Colon (tissue), 2 donors: ENCODE results near the gene SPDYE17.
"Not testable (repeated sequence)": the region's sequence is repeated elsewhere in the genome, so short reads cannot be mapped to it uniquely, and the experiment has no call there.

Experiments used
- FAIRE-seq: peaks from 2 replicates; lab custom pipeline; 2012; peaks lifted over from hg19 to GRCh38; lab: Jason Lieb, UNC
- donor health status: control.
- donor health status: control.

The SPDYE17 gene

GRCh38 chr7:76998764-76999450 is 33.3 kb downstream of the SPDYE17 start:
- FAIRE-seq: not testable (repeated sequence)

- FAIRE-seq: no peak
These were observed 33.9 kb downstream of the SPDYE17 start for GRCh38 chr7:76998285-76998589.

GRCh38 chr7:76997381-76998284 is 34.5 kb downstream of the SPDYE17 start:
- FAIRE-seq: no peak

DNA sequence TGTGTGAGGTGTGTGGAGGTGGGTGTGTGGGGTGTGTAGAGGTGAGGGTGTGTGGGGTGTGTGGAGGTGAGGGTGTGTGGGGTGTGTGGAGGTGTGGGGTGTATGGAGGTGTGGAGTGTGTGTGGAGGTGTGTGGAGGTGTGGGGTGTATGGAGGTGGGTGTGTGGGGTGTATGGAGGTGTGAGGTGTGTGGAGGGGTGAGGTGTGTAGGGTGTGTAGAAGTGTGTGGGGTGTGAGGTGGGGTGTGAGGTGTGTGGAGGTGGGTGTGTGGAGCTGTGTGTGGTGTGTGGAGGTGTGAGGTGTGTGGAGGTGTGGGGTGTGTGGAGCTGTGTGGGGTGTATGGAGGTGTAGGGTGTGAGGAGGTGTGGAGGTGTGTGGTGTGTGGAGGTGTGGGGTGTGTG is 35.2 kb downstream of the SPDYE17 start:
- not testable (repeated sequence) for FAIRE-seq

- FAIRE-seq: not testable (repeated sequence)
These were observed 37.9 kb downstream of the SPDYE17 start for GRCh38 chr7:76994286-76994685.

DNA sequence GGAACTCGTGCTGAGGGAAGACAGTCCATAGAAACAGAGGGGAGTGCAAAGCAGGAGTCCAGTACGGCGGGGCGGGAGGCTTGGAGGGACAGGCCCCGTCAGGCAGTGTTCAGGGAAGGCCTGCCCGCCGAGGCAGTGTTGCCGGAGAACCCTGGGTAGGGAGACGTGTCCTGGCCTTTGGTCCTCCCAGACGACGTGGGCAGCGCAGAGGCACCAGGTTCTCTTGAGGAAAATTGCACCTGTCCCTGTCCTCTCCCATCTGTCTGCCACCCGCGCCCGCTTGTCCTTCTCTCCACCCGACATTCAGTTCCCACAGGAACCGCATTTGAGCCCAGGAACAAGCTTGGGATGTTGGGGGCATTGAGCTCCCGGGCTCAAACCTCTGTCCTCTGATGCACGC is 38.3 kb downstream of the SPDYE17 start:
- FAIRE-seq: not testable (repeated sequence)

GRCh38 chr7:76992871-76993270 is 39.3 kb downstream of the SPDYE17 start:
- FAIRE-seq: not testable (repeated sequence)

DNA sequence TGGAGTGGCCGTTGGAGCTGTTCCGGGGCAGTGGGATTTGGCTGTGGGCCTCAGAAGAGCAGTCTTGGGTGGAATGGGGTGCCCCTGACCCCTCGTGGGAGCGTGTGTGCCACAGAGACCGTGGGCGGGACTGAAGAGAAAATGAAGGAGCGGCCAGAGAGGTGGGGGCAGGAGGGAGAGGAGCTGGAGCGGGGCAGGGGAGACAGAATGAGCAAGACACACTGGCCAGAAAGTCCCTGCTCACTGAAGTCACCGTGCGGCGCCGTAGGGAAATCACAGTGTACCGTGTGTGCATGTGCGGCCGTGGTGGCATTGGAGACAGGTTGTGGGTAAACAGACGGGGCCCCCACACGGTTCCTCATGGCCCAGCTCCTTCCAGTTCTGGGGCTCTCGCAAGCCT is 40.0 kb downstream of the SPDYE17 start:
- not testable (repeated sequence) for FAIRE-seq

GRCh38 chr7:76990202-76990601 is 42.0 kb downstream of the SPDYE17 start:
- not testable (repeated sequence) for FAIRE-seq

DNA sequence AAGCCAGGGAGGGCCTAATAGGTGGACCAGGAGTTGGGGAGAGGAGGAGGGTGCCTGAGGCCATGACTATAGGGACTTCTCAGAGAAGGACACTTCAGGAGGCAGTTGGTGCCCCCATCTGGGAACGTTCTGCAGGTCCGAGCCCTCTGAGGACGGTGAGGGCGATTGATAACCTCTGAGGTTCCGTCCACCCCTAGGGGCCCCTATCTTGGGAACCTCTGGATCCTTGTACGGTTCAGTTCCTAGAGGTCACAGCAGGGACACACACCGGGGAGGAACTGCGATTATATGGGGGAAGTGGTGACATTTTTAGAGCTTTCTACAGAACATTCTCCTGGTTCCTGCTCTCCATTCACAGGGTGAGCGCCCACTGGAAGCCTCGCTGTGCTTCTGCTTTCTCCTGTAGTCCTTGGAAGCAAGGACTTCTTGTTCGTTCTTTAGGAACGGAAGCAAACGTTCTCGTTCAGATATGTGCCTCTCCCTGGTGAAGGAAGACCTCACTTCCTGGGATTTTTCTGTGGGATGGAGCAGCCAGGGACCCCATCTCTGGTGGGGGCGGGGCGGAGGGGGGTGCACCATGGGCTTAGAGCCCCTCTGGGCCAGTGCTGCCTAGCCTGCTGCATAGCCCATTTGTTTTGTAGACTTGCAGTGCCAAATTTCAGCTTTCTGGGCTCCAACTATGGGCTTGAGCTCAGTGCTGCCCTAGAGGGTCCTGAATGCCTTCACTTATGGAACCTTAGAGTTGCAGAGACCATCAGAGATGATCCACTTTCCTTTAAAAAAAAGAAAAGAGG is 46.0 kb downstream of the SPDYE17 start:
- not testable (repeated sequence) for FAIRE-seq

GRCh38 chr7:76984784-76985136 is 47.4 kb downstream of the SPDYE17 start:
- FAIRE-seq: not testable (repeated sequence)

- not testable (repeated sequence) for FAIRE-seq
These were observed 48.0 kb downstream of the SPDYE17 start for GRCh38 chr7:76983937-76984783.

DNA sequence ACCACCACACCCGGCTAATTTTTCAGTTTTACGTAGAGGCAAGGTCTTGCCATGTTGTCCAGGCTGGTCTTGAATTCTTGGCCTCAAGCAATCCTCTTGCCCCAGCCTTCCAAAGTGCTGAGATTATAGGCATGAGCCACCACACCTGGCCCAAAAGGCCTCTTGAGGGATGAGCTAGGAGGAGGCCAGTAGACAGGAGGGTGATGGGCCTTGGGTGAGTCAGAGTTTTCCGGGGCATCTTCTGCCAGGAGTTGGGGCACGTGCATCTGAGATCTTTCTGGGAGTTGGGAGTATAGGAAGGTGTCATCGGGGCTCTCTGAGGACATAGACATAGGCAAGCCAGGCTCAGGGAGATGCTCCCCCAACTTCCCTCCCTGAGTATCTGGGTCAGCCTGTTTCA is 48.8 kb downstream of the SPDYE17 start:
- FAIRE-seq: not testable (repeated sequence)

DNA sequence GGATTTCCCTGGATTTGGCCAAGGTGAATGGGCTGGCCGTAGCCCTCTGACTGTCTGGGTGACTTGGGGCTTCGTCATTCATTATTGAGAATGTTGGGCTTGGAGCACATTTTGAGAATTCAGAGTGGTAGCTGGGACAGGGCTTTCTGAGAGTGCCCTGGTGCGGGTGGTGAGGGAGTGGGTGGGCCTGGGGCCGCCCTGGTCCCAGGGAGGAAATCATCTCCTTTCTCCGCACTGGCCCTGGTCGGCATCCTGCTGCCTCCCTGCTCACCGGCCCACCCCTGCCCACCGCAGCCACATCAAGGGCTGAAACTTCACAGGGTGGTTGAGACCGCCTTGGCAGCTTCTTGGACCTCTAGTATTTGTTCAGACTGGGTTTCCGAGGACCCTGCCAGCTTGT is 49.7 kb downstream of the SPDYE17 start:
- not testable (repeated sequence) for FAIRE-seq

GRCh38 chr7:76981187-76981970 is 50.8 kb downstream of the SPDYE17 start:
- FAIRE-seq: not testable (repeated sequence)

DNA sequence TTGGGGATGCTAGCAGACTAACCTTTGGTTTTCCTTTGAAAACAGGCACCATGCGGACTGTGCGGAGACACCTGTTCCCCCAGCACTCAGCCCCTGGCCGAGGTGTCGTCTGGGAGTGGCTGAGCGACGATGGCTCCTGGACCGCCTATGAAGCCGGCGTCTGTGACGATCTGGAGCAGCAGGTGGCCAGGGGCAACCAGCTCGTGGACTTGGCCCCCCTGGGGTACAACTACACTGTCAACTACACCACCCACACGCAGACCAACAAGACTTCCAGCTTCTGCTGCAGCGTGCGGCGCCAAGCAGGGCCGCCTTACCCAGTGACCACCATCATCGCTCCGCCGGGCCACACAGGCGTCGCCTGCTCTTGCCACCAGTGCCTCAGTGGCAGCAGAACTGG is 51.6 kb downstream of the SPDYE17 start:
- not testable (repeated sequence) for FAIRE-seq

DNA sequence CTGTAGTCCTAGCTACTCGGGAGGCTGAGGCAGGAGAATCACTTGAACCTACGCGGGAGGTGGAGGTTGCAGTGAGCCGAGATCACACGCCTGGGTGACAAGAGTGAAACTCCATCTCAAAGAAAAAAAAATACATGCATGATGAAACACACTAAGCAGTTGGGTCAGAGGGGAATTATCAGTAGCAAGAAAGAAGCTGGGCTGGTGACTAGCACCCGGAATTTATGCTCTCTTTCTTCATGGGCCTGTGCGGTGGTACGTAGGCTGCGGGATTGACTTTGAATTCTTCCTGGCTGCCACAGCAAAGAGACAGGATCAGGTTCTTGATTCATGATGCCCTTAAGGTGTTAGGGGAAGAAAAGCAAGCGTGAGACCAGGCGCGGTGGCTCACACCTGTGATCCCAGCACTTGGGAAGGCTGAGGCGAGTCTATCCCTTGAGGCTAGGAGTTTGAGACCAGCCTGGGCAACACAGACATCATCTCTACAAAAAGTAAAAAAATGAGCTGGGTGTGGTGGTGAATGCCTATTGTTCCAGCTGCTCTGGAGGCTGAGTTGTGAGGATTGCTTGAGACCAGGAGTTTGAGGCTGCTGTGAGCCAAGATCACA is 54.3 kb downstream of the SPDYE17 start:
- FAIRE-seq: not testable (repeated sequence)

DNA sequence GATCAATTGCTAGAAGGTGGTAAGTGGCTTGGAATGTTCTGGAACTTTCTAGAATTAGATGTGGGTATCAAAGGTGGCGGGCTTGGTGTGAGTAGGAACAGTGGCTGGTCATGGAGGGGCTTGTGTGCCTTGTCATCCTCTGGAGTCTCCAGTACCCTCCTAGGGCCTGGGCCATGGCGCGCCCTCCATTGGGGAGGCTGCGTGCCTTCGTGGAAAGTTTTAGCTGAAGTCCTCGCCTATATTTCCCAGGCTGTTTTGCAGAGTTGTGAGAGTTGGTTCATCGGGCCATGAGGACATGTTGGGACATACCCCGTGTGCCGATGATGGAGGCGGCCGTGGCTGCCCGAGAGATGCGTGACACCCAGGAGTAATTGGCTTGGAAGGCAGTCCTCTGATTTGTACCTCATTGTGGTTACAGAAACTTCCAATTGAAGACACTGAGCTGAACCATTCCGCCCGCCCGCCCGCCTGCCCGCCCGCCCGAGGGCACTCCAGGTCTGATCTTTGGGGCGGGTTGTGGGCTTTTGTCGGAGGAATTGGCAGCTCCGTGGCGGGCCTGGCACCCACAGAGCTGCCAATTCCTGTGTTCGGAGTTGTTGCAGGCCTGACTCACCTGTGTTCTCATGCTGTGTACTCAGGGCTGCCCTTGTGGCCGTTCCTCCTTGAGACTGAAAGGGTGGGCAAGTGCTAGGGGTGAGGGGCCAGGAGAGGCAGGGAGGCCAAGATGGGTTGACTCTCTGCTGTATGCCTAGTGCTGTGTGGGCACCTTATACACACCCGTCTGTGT is 57.2 kb downstream of the SPDYE17 start:
- FAIRE-seq: not testable (repeated sequence)

DNA sequence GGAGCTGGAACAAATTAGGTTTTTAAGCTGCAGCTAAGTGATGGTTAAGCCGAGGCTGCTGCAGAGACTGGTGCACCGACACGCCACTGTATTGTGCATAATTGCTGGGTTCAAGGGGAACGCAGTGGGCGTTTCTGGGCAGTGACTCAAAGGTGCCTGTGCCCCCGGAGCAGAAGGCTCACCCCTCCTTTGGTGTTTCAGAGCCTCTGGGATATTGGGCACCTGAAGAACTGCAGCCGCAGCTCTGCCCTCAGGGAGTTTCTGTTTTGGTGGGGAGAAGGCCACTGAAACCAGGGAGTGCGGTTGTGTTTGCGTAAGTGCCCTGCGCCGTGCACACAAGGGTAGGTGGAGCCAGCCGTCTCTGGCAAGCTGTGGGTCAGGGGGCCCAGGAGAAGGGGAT is 57.8 kb downstream of the SPDYE17 start:
- not testable (repeated sequence) for FAIRE-seq

DNA sequence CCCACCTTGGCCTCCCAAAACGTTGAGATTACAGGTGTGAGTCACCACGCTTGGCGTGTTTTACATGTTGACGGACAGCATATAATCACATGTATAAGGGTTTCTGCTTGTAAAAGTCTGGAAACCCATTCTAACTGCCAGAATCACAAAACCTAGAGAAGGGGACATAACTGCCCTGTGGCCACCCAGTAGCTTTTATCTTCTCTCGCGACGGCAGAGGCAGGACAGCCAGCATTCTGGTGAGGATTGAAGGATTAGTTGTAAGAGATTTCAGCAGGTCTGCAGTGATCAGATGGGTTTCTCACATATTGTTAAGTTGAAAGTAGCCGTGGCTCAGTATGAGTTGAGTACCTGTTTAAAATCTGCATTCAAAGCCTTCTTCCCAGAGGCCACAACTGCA is 59.8 kb downstream of the SPDYE17 start:
- FAIRE-seq: not testable (repeated sequence)
